ENCODE data around the gene MAP6.
A peak's percentile ranks its signal among the peaks of the same experiment; 100 is the strongest.

The MAP6 gene

DNA sequence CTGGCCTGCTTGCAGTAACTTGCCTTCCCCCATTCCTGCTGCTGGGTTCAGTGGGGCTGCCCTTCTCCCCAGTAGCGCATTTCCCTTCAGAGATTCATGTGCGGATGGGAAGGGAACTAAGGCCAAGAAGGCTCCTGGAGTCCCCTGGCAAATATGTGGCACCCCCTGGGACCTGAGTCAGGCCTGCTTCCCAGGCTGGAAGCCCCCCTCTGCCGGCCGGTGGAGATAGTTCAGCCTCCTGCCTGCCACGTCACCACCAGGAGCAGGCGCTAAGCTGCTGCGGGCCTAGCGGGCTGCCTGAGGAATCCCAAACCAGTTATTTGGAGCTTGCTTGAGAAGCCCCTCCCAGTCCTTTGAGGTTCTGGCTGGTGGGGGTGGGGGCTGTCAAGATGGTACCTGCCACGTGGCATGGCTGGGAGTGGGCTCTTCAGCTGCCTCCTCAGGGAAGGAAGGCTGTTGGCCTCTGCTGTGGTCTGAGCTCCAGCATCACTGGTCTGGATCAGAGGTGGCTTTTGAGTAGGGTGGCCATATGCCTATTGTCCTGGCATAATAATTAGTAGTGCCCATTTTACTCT lies 104.8 kb downstream of the MAP6 start:
- ATAC-seq = no peak
- TF ChIP-seq PPARA (CRISPR knock-in tag; IDR thresholded peaks at IDR 0.05; ENCODE audit: borderline replicate concordance) = no peak
- TF ChIP-seq ISL1 (CRISPR knock-in tag; IDR thresholded peaks at IDR 0.05) = no peak
- TF ChIP-seq, protein P1, sequence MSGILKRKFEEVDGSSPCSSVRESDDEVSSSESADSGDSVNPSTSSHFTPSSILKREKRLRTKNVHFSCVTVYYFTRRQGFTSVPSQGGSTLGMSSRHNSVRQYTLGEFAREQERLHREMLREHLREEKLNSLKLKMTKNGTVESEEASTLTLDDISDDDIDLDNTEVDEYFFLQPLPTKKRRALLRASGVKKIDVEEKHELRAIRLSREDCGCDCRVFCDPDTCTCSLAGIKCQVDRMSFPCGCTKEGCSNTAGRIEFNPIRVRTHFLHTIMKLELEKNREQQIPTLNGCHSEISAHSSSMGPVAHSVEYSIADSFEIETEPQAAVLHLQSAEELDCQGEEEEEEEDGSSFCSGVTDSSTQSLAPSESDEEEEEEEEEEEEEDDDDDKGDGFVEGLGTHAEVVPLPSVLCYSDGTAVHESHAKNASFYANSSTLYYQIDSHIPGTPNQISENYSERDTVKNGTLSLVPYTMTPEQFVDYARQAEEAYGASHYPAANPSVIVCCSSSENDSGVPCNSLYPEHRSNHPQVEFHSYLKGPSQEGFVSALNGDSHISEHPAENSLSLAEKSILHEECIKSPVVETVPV (CRISPR knock-in tag; IDR thresholded peaks at IDR 0.05) = no peak

DNA sequence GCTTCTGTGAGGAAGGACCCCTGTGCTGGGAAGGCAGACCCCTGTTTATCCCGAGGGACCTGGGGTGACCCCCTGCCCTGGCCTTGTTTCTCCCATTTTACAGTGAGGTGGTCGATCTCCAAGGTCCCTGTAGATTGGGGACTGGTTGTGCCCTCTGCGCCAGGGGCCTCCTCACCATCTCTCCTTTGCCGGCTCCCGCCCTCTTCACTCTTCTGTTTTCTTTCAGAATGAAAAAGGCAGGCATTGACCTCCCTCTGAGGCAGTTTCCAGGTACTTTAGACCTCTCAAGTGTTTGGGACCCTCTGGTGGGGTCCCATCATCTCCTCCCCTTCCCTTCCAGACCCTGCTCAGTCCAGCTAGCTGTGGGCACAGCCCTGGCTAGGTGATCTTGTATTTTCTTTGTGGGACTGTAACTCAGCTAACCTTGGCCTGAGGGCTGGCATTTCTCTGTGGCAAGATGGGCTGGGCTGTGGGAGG lies 105.3 kb downstream of the MAP6 start:
- TF ChIP-seq ZFP3 (CRISPR knock-in tag; IDR thresholded peaks at IDR 0.05) = no peak
- TF ChIP-seq, protein P2, sequence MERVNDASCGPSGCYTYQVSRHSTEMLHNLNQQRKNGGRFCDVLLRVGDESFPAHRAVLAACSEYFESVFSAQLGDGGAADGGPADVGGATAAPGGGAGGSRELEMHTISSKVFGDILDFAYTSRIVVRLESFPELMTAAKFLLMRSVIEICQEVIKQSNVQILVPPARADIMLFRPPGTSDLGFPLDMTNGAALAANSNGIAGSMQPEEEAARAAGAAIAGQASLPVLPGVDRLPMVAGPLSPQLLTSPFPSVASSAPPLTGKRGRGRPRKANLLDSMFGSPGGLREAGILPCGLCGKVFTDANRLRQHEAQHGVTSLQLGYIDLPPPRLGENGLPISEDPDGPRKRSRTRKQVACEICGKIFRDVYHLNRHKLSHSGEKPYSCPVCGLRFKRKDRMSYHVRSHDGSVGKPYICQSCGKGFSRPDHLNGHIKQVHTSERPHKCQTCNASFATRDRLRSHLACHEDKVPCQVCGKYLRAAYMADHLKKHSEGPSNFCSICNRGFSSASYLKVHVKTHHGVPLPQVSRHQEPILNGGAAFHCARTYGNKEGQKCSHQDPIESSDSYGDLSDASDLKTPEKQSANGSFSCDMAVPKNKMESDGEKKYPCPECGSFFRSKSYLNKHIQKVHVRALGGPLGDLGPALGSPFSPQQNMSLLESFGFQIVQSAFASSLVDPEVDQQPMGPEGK (CRISPR knock-in tag; IDR thresholded peaks at IDR 0.05; ENCODE audit: borderline replicate concordance) = no peak
- no peak for TF ChIP-seq GLIS3 (CRISPR knock-in tag; IDR thresholded peaks at IDR 0.05)
- no peak for TF ChIP-seq ZNF8 (CRISPR knock-in tag; IDR thresholded peaks at IDR 0.05)
- TF ChIP-seq ISL1 (CRISPR knock-in tag; IDR thresholded peaks at IDR 0.05) = no peak
- TF ChIP-seq TOX (CRISPR knock-in tag; IDR thresholded peaks at IDR 0.05; ENCODE audit: borderline replicate concordance) = no peak
- TF ChIP-seq ZC3H10 (CRISPR knock-in tag; IDR thresholded peaks at IDR 0.05) = no peak
- no peak for TF ChIP-seq TCF4 (CRISPR knock-in tag; IDR thresholded peaks at IDR 0.05; ENCODE audit: borderline replicate concordance)
- TF ChIP-seq BACH2 (CRISPR knock-in tag; IDR thresholded peaks at IDR 0.05; ENCODE audit: borderline replicate concordance) = no peak
- TF ChIP-seq ARNTL (CRISPR knock-in tag; IDR thresholded peaks at IDR 0.05; ENCODE audit: borderline replicate concordance, low read depth) = no peak
- TF ChIP-seq ZFP30 (CRISPR knock-in tag; IDR thresholded peaks at IDR 0.05) = no peak
- TF ChIP-seq, protein P1 (CRISPR knock-in tag; IDR thresholded peaks at IDR 0.05) = no peak
- no peak for ATAC-seq

DNA sequence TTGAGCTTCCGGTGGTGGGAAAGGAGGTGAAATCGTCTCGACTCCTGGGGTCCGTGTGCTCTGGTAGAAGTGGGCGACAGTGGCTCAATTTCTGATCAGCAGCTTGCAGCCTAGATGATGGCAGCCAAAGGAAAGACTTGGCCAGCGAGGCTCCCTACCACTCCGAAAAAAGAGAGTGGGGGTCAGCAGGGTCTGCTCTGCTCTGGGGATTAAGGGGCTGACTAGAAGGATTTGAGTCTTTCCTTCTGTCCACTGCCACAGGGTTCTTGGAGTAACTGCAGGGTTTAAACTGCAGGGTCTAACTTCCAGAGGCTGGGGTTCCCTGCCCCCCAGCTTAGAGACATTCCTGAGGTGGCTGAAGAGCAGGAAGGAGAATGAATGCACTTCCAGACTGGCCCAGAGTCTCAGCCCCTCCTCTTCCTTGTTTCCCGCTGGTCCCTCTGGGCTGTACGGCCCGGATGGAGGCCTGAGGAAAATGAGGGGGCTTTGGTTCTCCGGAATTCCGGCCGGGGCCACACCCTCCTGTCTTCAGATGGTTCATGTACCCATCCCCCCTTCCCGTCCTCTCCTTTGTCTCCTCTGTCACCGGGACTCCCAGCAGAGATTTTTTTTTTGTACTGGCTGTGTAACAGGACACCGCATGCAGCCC lies 105.9 kb downstream of the MAP6 start:
- peak; percentile 20 for ATAC-seq
- no peak for TF ChIP-seq SNAI2 (CRISPR knock-in tag; IDR thresholded peaks at IDR 0.05)
- TF ChIP-seq ZNF70 (CRISPR knock-in tag; IDR thresholded peaks at IDR 0.05) = peak; percentile 88

DNA sequence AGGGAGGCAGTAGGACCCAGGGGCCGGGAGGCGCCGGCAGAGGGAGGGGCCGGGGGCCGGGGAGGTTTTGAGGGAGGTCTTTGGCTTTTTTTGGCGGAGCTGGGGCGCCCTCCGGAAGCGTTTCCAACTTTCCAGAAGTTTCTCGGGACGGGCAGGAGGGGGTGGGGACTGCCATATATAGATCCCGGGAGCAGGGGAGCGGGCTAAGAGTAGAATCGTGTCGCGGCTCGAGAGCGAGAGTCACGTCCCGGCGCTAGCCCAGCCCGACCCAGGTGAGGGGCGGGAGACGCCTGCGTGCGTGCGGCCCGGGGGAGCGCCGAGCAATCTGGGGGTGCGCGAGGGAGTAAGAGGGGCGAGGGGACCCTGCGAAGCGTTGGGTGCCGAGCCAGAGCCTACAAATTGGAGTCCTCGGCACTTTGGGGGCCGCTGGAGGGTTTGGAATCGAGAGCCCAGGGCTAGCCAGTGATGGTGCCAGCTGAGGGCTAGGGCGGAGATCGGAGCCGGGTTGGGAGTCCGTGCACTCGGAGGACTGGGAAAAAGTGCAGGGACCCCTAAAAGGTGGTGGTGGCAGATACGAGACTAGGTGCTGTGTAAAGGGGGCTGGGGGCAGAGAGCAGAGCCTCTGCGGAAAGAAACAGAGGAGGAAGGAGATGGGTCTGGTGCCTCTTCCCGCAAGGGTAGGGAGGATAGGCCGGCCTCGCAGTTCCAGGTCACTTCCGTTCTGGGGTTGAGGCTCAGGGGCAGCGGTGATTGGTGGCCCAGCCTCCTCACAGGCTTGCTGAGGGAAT lies 106.6 kb downstream of the MAP6 start, which contains the start of gene SERPINH1:
Gene SERPINH1, plus strand, starts transcription at position 206 of the 788 bp plus-strand sequence. CDS start 4,097 bp downstream, outside the sequence.
- TF ChIP-seq TOX (CRISPR knock-in tag; IDR thresholded peaks at IDR 0.05; ENCODE audit: borderline replicate concordance) (no peak), ZNF8 (CRISPR knock-in tag; IDR thresholded peaks at IDR 0.05) (no peak)
- TF ChIP-seq, protein P2 (CRISPR knock-in tag; IDR thresholded peaks at IDR 0.05; ENCODE audit: borderline replicate concordance) = no peak
- peak; percentile 84 for ATAC-seq

DNA sequence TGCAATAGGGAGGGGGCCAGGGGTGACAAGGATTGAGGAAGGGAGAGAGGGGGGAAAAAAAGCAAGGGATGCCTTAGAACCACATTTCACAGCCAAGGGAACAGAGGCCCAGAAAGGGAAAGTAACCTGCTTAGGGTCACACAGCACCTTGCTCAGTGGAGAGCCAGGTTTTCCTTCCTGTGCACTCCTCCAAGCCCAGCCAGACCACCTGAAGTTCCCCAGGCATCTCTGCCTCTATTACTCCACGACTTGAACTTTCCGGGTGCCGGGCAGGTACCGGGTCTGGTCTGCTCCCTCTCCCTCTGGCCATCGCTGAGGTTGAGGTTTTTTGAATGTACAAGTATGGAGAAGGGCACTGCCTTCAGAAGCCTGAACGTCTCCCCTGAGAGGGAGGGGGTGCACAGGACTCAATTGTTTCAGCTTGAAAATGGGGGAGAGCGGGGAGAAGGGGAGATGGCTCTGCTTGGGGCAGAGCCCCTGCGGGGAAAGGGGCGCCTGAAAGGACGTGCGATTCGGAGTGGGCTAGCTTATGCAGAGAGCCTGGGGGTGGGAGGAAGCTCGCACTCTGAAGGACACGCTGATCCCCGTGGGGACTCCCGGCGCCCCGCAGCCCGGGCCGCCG lies 107.3 kb downstream of the MAP6 start:
- TF ChIP-seq, protein P2 (CRISPR knock-in tag; IDR thresholded peaks at IDR 0.05; ENCODE audit: borderline replicate concordance) = no peak
- TF ChIP-seq ISL1 (CRISPR knock-in tag; IDR thresholded peaks at IDR 0.05) = no peak
- TF ChIP-seq ZFP3 (CRISPR knock-in tag; IDR thresholded peaks at IDR 0.05) = no peak
- no peak for TF ChIP-seq ZFP30 (CRISPR knock-in tag; IDR thresholded peaks at IDR 0.05)
- TF ChIP-seq CSDC2 (CRISPR knock-in tag; IDR thresholded peaks at IDR 0.05) = no peak
- TF ChIP-seq, protein P3, sequence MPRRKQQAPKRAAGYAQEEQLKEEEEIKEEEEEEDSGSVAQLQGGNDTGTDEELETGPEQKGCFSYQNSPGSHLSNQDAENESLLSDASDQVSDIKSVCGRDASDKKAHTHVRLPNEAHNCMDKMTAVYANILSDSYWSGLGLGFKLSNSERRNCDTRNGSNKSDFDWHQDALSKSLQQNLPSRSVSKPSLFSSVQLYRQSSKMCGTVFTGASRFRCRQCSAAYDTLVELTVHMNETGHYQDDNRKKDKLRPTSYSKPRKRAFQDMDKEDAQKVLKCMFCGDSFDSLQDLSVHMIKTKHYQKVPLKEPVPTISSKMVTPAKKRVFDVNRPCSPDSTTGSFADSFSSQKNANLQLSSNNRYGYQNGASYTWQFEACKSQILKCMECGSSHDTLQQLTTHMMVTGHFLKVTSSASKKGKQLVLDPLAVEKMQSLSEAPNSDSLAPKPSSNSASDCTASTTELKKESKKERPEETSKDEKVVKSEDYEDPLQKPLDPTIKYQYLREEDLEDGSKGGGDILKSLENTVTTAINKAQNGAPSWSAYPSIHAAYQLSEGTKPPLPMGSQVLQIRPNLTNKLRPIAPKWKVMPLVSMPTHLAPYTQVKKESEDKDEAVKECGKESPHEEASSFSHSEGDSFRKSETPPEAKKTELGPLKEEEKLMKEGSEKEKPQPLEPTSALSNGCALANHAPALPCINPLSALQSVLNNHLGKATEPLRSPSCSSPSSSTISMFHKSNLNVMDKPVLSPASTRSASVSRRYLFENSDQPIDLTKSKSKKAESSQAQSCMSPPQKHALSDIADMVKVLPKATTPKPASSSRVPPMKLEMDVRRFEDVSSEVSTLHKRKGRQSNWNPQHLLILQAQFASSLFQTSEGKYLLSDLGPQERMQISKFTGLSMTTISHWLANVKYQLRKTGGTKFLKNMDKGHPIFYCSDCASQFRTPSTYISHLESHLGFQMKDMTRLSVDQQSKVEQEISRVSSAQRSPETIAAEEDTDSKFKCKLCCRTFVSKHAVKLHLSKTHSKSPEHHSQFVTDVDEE (CRISPR knock-in tag; IDR thresholded peaks at IDR 0.05) = no peak
- no peak for TF ChIP-seq ARNTL (CRISPR knock-in tag; IDR thresholded peaks at IDR 0.05; ENCODE audit: borderline replicate concordance, low read depth)
- no peak for TF ChIP-seq GLIS3 (CRISPR knock-in tag; IDR thresholded peaks at IDR 0.05)
- no peak for ATAC-seq

Data from SK-N-SH treated with all-trans-retinoic acid at 6 μM for 48 hours (cell line).